GM18519 (cell line): Measurements from ENCODE around the gene GPR37.

Experiments
- ATAC-seq: cut with Tn5 transposase; IDR thresholded peaks from one replicate; pipeline ENCODE4 v1.9.1; 2021; ENCODE audit warnings: mild to moderate bottlenecking, moderate library complexity; ENCODE audit not compliant: unreplicated experiment, low FRiP score

The GPR37 gene

DNA sequence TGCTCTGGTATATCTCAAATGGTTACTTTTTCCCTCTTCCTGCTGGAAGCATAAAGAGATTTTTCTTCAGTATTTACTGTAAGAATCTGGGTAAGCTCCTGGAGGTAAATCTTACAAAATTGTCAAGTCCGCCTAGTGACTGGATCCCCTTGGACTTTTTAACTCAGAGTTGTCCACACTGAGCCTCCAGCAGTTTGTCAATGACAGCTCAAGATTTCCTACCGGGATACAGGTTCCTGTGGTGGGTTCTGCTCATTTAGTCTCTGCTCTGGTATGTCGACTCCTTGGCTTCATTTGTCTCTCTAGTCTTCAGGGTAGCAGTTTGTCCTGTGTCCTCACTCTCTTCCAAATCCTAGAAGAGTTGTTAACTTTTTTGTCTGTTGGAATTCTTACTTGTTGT is 27.0 kb downstream of the GPR37 start:
- no peak for ATAC-seq

GRCh38 chr7:124737760-124738300 is 27.8 kb downstream of the GPR37 start:
- no peak for ATAC-seq

GRCh38 chr7:124728610-124729009 is 37.0 kb downstream of the GPR37 start:
- ATAC-seq = no peak

DNA sequence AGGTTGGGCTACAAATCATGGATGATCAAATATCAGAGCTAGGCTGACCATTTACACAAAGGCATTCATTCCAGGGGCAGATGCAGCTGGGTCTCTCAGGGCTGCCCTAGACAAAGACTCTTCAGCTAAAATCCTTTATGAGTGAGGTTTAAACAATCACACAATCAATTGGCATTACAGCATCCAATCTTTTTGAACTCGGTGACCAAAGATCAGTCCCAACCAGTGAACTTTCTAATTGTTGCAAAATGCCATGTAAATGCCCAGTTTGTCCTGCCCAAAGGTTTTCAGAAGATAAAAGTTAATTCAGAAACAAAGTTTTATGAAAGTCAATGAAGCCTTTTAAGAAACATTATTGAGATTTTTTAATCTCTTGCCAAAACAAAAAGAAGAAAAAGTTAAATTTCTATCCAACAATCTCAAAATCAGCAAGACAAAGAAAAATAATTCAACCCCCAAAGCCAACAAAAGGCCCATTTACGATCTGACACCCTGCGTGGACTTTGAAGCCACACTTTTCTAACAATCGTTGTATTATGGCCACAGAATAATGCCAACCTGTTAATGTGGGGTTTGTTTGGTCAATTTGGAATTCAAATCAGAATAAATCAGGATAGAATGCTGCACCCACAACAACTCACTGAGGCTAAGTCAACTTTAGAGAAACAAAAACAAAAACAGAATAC is 40.9 kb downstream of the GPR37 start:
- ATAC-seq = no peak

DNA sequence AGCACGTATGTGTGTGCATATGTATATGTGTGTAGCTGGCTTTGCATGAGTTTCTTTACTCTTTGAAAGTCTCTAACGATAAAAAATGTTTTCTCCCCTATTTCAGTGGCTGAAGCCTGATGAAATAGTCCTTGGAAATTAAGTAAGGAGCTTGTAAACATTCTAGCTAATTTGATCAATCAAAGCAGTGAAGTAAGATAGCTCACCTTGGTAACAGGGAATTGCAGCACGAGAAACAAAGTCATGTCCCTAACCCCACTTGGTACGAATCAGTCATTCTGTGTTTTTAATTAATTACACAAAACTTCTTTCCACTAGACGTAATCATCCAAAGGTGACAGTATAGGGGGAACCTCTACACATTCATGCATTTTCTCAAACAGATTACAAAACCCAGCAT is 41.5 kb downstream of the GPR37 start:
- no peak for ATAC-seq

GRCh38 chr7:124723012-124723411 is 42.6 kb downstream of the GPR37 start:
- ATAC-seq = no peak

DNA sequence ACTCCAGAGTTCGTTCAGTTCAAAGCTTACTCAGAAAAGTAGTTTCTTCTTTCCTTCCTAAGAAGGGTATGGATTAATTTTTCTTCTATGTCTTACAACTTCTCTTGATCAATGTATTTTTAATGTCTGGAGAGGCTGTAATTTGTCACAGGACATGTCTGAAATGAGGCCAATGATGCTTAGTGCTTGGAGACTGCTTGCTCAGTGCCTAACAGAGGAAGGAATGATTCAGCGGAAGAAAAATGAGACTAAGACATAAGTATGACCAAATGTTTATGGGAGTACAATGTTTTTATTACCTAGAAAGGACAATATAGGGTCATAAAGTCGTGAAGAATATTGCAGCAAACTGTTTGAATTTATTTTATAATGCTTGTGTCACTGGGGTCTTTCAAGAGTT is 43.3 kb downstream of the GPR37 start:
- ATAC-seq = no peak

DNA sequence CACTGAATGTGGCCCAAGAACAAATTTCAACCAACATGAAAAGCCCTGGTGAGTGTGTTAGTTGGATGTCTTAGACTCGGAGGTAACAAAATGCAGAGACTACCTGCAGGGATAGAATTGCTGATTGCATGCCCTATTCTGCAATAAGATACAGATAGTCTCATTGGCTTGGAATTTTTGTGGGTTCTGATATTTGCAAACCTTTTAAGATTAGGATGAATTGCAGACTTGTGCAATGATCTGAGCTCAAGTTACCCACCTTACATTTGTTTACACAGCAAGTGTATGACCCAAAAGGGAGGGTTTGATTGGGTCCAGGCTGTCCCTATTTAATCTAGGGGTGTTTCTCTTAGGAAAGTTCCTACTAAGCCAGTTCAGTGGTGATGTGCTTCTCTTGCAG is 45.4 kb downstream of the GPR37 start:
- ATAC-seq = no peak

DNA sequence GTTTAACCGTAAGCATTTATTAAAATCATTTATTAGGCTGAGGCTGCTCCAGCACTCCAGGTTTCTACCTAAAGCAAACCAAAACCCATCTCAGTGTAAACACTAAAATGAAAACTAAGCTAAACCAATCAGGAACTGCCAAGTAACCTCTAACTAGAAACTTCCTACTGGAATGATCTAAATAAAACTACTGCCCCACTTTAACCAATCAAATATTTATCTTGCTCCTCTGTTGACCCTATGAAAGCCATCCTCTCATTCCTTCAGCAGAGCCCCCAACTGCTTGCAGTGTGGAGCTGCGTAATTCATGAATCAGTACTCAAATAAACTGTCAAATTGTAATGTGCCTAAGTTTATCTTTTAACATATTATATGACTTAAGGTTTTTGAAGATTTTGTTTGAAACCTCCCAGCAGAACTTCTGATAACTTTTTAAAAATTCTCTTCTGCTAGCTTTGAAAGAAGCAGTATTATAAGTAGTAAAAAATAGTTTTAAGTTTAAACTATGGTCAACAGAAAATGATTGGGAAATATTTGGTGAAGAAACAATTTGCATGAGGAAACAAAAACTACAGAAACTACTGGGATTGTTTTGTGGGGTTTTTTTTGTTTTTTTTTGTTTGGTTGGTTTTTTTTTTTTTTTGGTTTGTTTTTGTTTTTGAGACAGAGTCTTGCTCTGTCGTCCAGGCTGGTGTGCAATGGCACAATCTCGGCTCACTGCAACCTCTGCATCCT is 47.4 kb downstream of the GPR37 start:
- no peak for ATAC-seq

- no peak for ATAC-seq
These were observed 48.7 kb downstream of the GPR37 start for GRCh38 chr7:124716894-124717293.

- ATAC-seq = no peak
These were observed 52.5 kb downstream of the GPR37 start for GRCh38 chr7:124713086-124713485.

GRCh38 chr7:124712017-124712416 is 53.6 kb downstream of the GPR37 start:
- no peak for ATAC-seq

- no peak for ATAC-seq
These were observed 63.2 kb downstream of the GPR37 start for GRCh38 chr7:124702385-124702784.

- ATAC-seq = no peak
These were observed 63.6 kb downstream of the GPR37 start for GRCh38 chr7:124701955-124702354.

- ATAC-seq = no peak
These were observed 64.9 kb downstream of the GPR37 start for GRCh38 chr7:124700655-124701054.

DNA sequence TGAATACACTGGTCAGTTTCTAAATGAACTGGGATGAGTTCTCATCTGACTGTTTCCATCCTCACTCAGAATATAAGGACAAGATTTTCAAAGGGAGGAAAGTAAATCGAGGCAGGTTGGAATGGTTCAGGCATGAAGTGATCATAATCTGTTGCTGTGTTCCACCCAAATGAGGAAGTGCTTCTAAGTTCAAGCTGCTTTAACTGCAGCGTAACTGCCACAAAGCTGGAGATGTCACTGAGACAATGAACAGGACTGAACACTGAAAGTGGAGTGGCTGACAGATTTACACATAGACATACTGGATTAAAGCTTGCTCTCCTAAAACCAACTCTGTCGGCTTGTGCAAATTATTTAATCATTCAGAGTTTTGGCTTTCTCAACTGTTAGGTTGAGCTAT is 66.6 kb downstream of the GPR37 start:
- ATAC-seq = no peak

DNA sequence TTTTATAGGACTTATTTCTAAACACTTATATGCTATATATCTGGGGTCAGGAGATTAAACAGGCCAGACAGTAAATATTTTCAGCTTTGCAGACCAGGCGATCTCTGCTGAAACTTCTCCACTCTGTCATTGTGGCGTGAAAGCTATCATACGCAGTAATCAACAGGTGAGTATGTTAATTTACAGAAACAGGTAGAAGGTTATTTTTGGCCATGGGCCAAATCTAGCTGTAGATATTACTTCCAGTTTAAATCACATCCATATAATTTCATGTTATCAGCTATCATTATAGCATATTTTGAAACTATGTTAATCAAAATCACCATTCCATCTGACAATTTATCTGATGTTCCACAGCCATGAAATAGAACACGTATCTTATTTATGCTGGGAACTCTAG is 67.8 kb downstream of the GPR37 start:
- no peak for ATAC-seq
